H1 (cell line): Measurements from ENCODE around the gene DPP10.

Experiments
- ATF2 ChIP-seq: IDR thresholded peaks from 2 replicates; pipeline ENCODE4 v1.6.1; 2012; ENCODE audit warnings: low read length, inconsistent platforms
- CTCF ChIP-seq, 3 experiments: IDR thresholded peaks; 1 replicate in 2 of 3; 2 replicates in 1 of 3; pipeline versions ENCODE4 v1.5.1 to v1.6.1; 2011; ENCODE audit warnings: low read length in 3 of 3, mild to moderate bottlenecking in 3 of 3, inconsistent platforms in 2 of 3, low read depth in 1 of 3, moderate library complexity in 1 of 3; ENCODE audit not compliant: insufficient read depth in 1 of 3; ENCODE audit errors: control extremely low read depth in 1 of 3
- EGR1 ChIP-seq: IDR thresholded peaks from 2 replicates; pipeline ENCODE4 v1.6.1; 2011; ENCODE audit warnings: low read depth, low read length, borderline replicate concordance
- GABPA ChIP-seq: IDR thresholded peaks from 2 replicates; pipeline ENCODE4 v1.6.1; 2011; ENCODE audit warnings: mild to moderate bottlenecking, low read length, moderate library complexity, borderline replicate concordance; ENCODE audit not compliant: insufficient read depth
- HDAC6 ChIP-seq: IDR thresholded peaks from one replicate; pipeline ENCODE4 v1.7.1; 2012; ENCODE audit warnings: low read depth, mild to moderate bottlenecking, inconsistent platforms, low read length, moderate library complexity
- POLR2A ChIP-seq, 2 experiments: IDR thresholded peaks; 1 replicate in 1 of 2; 2 replicates in 1 of 2; pipeline ENCODE4 v1.6.1; 2011; ENCODE audit warnings: low read depth in 2 of 2, low read length in 2 of 2, mild to moderate bottlenecking in 2 of 2; ENCODE audit errors: control extremely low read depth in 1 of 2
- RFX5 ChIP-seq: IDR thresholded peaks from 2 replicates; pipeline ENCODE4 v1.6.1; 2011; ENCODE audit warnings: low read depth, low read length, improper control_type of control experiment, borderline replicate concordance
- SIN3A ChIP-seq, 2 experiments: IDR thresholded peaks in 1 of 2; conservative IDR thresholded peaks in 1 of 2; 2 replicates each; pipeline ENCODE4 v1.6.1; 2011 to 2012; ENCODE audit warnings: low read length in 2 of 2, improper control_type of control experiment in 1 of 2, low read depth in 1 of 2, mild to moderate bottlenecking in 1 of 2
- SIX5 ChIP-seq: IDR thresholded peaks from 2 replicates; pipeline ENCODE4 v1.6.1; 2011; ENCODE audit warnings: mild to moderate bottlenecking, low read depth, low read length

- no peak for TF ChIP-seq CTCF (IDR thresholded peaks at IDR 0.05; ENCODE audit: control extremely low read depth in 1 of 3, insufficient read depth in 1 of 3, low read depth in 1 of 3, low read length in 3 of 3)
- TF ChIP-seq HDAC6 = no peak
- TF ChIP-seq SIX5 = no peak
- no peak for TF ChIP-seq EGR1
- TF ChIP-seq SIN3A (conservative IDR thresholded peaks at IDR 0.05 in 1 of 2, IDR thresholded peaks at IDR 0.05 in 1 of 2; ENCODE audit: low read depth in 1 of 2, low read length in 2 of 2) = no peak
- TF ChIP-seq GABPA = no peak
- no peak for TF ChIP-seq RFX5
- TF ChIP-seq POLR2A (IDR thresholded peaks at IDR 0.05; ENCODE audit: control extremely low read depth in 1 of 2, low read depth in 2 of 2, low read length in 2 of 2) = no peak
- no peak for TF ChIP-seq ATF2
Observed at GRCh38 chr2:114436329-114436728, 6.1 kb upstream of the DPP10 start.
